K562 (cell line): ENCODE results near the gene CBLC. TPM values are rescaled to one million over a fixed set of nuclear protein-coding genes. Genes with fewer than 3 reads are reported as not detected.

Experiments
- ATAC-seq: fragments of 200-7000 bp; cut with Tn5 transposase; 3 replicates; pipeline ENCODE4 v1.9.1; 2020; ENCODE audit warnings: moderate library complexity
- BruUV-seq: library from RNA; stranded (reverse); fragments of 400-500 nt; replicated peaks from 2 replicates; lab custom pipeline; 2021; lab: Mats Ljungman, UMichigan
- CTCF ChIA-PET: fragments of 300-600 bp; formaldehyde crosslinking; extraction: SDS; loops from one replicate; lab custom pipeline; 2021; ENCODE audit warnings: low intra/inter-chr PET ratio; lab: Yijun Ruan, JAX
- POLR2A ChIA-PET: fragments of 300-600, 350-650 bp; sonication (Branson Sonifier 250); formaldehyde crosslinking; extraction: SDS; loops from one replicate; lab custom pipeline; 2021; ENCODE audit warnings: antibody characterized with exemption, inconsistent platforms; lab: Yijun Ruan, JAX
- DNase-seq, 4 experiments: peaks; one replicate each; pipeline versions ENCODE4 v3.0.0 to v3.0.0-alpha.2; 2011 to 2018; ENCODE audit warnings: low spot score in 3 of 4, mixed read lengths in 3 of 4; ENCODE audit errors: extremely low read depth in 1 of 4
- FAIRE-seq: peaks from 2 replicates; lab custom pipeline; 2011; peaks lifted over from hg19 to GRCh38; lab: Jason Lieb, UNC
- H2AFZ ChIP-seq: 2 replicates; pipeline ENCODE4 v1.6.0; 2011; ENCODE audit warnings: low read depth, low read length, control low read depth, inconsistent platforms
- H3K27ac ChIP-seq: fragments of 200-600 bp; 3 replicates; pipeline ENCODE4 v1.8.0; 2011; ENCODE audit warnings: low read depth, mild to moderate bottlenecking, control low read depth, inconsistent platforms, low read length, moderate library complexity, mixed read lengths; ENCODE audit errors: extremely low read depth
- H3K27me3 ChIP-seq, 2 experiments: fragments of 300-600 bp in 1 of 2; 2 replicates in 1 of 2; 3 replicates in 1 of 2; pipeline versions ENCODE4 v1.6.0 to v1.8.0; 2011; ENCODE audit warnings: inconsistent platforms in 2 of 2, low read length in 2 of 2, mild to moderate bottlenecking in 1 of 2, mixed read lengths in 1 of 2, moderate library complexity in 1 of 2; ENCODE audit not compliant: control insufficient read depth in 2 of 2, insufficient read depth in 2 of 2
- H3K36me3 ChIP-seq: fragments of 300-600 bp; 3 replicates; pipeline ENCODE4 v1.8.0; 2011; ENCODE audit warnings: mild to moderate bottlenecking, low read length, inconsistent platforms; ENCODE audit not compliant: control insufficient read depth, insufficient read depth
- H3K4me1 ChIP-seq, 2 experiments: fragments of 200-600 bp in 1 of 2; replicated peaks in 1 of 2; 2 replicates in 1 of 2; 3 replicates in 1 of 2; pipeline versions ENCODE4 v1.5.1 to v1.8.0; 2011; ENCODE audit warnings: inconsistent platforms in 2 of 2, low read length in 2 of 2, mild to moderate bottlenecking in 1 of 2, mixed read lengths in 1 of 2, moderate library complexity in 1 of 2; ENCODE audit not compliant: control insufficient read depth in 2 of 2, insufficient read depth in 2 of 2
- H3K4me2 ChIP-seq: 2 replicates; pipeline ENCODE4 v1.6.1; 2011; ENCODE audit warnings: low read length, control low read depth, inconsistent platforms, mixed read lengths; ENCODE audit not compliant: insufficient read depth
- H3K4me3 ChIP-seq: fragments of 200-600 bp; sonication (generic), shearing (Covaris generic); 2 replicates; pipeline ENCODE4 v1.5.1; 2016; ENCODE audit warnings: control low read depth, inconsistent platforms
- H3K79me2 ChIP-seq: fragments of 200-600 bp; 3 replicates; pipeline ENCODE4 v1.8.0; 2011; ENCODE audit warnings: low read length, inconsistent platforms; ENCODE audit not compliant: control insufficient read depth, insufficient read depth
- H3K9ac ChIP-seq, 2 experiments: 2 replicates each; pipeline versions ENCODE4 v1.6.0 to v1.6.1; 2011; ENCODE audit warnings: low read depth in 2 of 2, low read length in 2 of 2, control low read depth in 1 of 2, inconsistent platforms in 1 of 2, mild to moderate bottlenecking in 1 of 2, mixed read lengths in 1 of 2; ENCODE audit not compliant: insufficient read depth in 1 of 2
- H3K9me1 ChIP-seq: one replicate; pipeline ENCODE4 v1.6.0; 2011; ENCODE audit warnings: inconsistent platforms, mild to moderate bottlenecking, low read length, moderate library complexity; ENCODE audit not compliant: control insufficient read depth, insufficient read depth
- H3K9me3 ChIP-seq: replicated peaks from 2 replicates; pipeline ENCODE4 v1.5.1; 2011; ENCODE audit warnings: low read depth, low read length, inconsistent platforms; ENCODE audit not compliant: control insufficient read depth, insufficient read depth
- H4K20me1 ChIP-seq: replicated peaks from 2 replicates; pipeline ENCODE4 v1.6.1; 2011; ENCODE audit warnings: low read length, inconsistent platforms, mixed read lengths; ENCODE audit not compliant: control insufficient read depth, insufficient read depth
- ATF7 ChIP-seq: fragments of 450-650 bp; IDR thresholded peaks from 2 replicates; pipeline ENCODE4 v1.7.1; 2014; ENCODE audit warnings: mild to moderate bottlenecking, moderate library complexity
- BRD4 ChIP-seq: fragments of 200-600 bp; sonication (generic); IDR thresholded peaks from 2 replicates; pipeline ENCODE4 v1.6.1; 2017; ENCODE audit warnings: inconsistent platforms
- CBX3 ChIP-seq, 2 experiments: IDR thresholded peaks; 1 replicate in 1 of 2; 2 replicates in 1 of 2; pipeline ENCODE4 v1.6.1; 2012; ENCODE audit warnings: inconsistent platforms in 2 of 2, low read length in 2 of 2, borderline replicate concordance in 1 of 2, control low read depth in 1 of 2
- DACH1 ChIP-seq: fragments of 450-650 bp; IDR thresholded peaks from 2 replicates; pipeline ENCODE4 v1.6.1; 2018; ENCODE audit not compliant: partially characterized antibody
- ETV5 ChIP-seq: sonication (generic); formaldehyde crosslinking; IDR thresholded peaks from 2 replicates; pipeline ENCODE4 v1.4.0; 2020; ENCODE audit warnings: low read depth, mild to moderate bottlenecking, missing genetic modification reagents
- GABPA ChIP-seq: fragments of 200-800 bp; sonication (Bioruptor generic); conservative IDR thresholded peaks from 2 replicates; pipeline ENCODE4 v1.6.1; 2016; ENCODE audit warnings: low read depth, missing genetic modification characterization, missing compliant biosample characterization
- MEIS2 ChIP-seq: fragments of 450-650 bp; IDR thresholded peaks from 2 replicates; pipeline ENCODE4 v1.6.1; 2014; ENCODE audit warnings: mild to moderate bottlenecking; ENCODE audit not compliant: partially characterized antibody
- NCOA6 ChIP-seq: fragments of 450-650 bp; IDR thresholded peaks from 2 replicates; pipeline ENCODE4 v1.6.1; 2017; ENCODE audit warnings: mild to moderate bottlenecking
- NFE2L1 ChIP-seq: fragments of 450-650 bp; IDR thresholded peaks from 2 replicates; pipeline ENCODE4 v1.6.1; 2016; ENCODE audit warnings: missing genetic modification characterization, low read depth, mild to moderate bottlenecking, missing compliant biosample characterization, moderate library complexity, borderline replicate concordance
- PCBP2 ChIP-seq: fragments of 200-400 bp; formaldehyde crosslinking; IDR thresholded peaks from 2 replicates; pipeline ENCODE4 v1.6.1; 2018; ENCODE audit warnings: low read length, low read depth, mild to moderate bottlenecking, moderate library complexity; ENCODE audit not compliant: poor library complexity, severe bottlenecking
- RNF2 ChIP-seq: sonication (generic); IDR thresholded peaks from 2 replicates; pipeline ENCODE4 v1.6.1; 2016
- RUNX1 ChIP-seq: sonication (generic); IDR thresholded peaks from 2 replicates; pipeline ENCODE4 v1.6.1; 2016; ENCODE audit warnings: antibody characterized with exemption, low read depth
- SIX5 ChIP-seq, 2 experiments: IDR thresholded peaks; 2 replicates each; pipeline ENCODE4 v1.6.1; 2011; ENCODE audit warnings: low read length in 2 of 2, borderline replicate concordance in 1 of 2, low read depth in 1 of 2, mild to moderate bottlenecking in 1 of 2, moderate library complexity in 1 of 2; ENCODE audit not compliant: insufficient read depth in 1 of 2
- TCF3 ChIP-seq: sonication (generic); formaldehyde crosslinking; IDR thresholded peaks from 2 replicates; pipeline ENCODE4 v1.4.0; 2020; ENCODE audit warnings: mild to moderate bottlenecking, missing genetic modification reagents
- ZNF184 ChIP-seq: sonication (generic); formaldehyde crosslinking; IDR thresholded peaks from 2 replicates; pipeline ENCODE4 v1.5.0; 2020; ENCODE audit warnings: missing genetic modification reagents
- ZNF224 ChIP-seq: sonication (generic); formaldehyde crosslinking; IDR thresholded peaks from 2 replicates; pipeline ENCODE4 v1.8.0; 2022; ENCODE audit warnings: mild to moderate bottlenecking, missing genetic modification reagents
- ZNF277 ChIP-seq: fragments of 250-450 bp; sonication (Bioruptor Pico); IDR thresholded peaks from 2 replicates; pipeline ENCODE4 v1.8.0; 2022; ENCODE audit warnings: inconsistent platforms, mild to moderate bottlenecking, moderate library complexity, borderline replicate concordance
- WGBS: fragments of 100-300 bp; shearing (Covaris generic); methylation state at CpG from one replicate; pipeline ENCODE4 v1.1.6; 2016; ENCODE audit warnings: low coverage, mixed read lengths; ENCODE audit not compliant: insufficient coverage; ENCODE audit errors: missing lambda C conversion rate; 5-methylcytosine and 5-hydroxymethylcytosine counted together
- in situ Hi-C: fragments of 300-500 bp; cut with MboI; formaldehyde crosslinking; loops from 4 replicates; pipeline ENCODE4 v1.15.0; 2018; ENCODE audit warnings: inconsistent platforms, mixed read lengths
- intact Hi-C: fragments of 100-400 bp; cut with micrococcal nuclease; formaldehyde crosslinking; loops from 2 replicates; pipeline ENCODE4 v1.14.2; 2022
- polyA plus RNA-seq, 8 experiments: library from polyadenylated mRNA; depleted of rRNA in 4 of 8; stranded (reverse) in 5 of 8; unstranded in 3 of 8; fragments of >200 nt; fragmentation: Nextera tagmentation in 2 of 8; fragmentation: Illumina TruSeq in 1 of 8; extraction: Ambion mirVana in 2 of 8; extraction: Trizol in 1 of 8; gene quantifications; 2 replicates each; pipeline versions ENCODE4 v1.2.1 to v1.2.3, GENCODE V29; 2011 to 2014; ENCODE audit warnings: inconsistent platforms in 1 of 8, missing spikeins in 1 of 8
- total RNA-seq, 7 experiments: library from RNA; depleted of rRNA in 6 of 7; stranded (reverse); fragments of >200 nt in 6 of 7; fragmentation: Illumina TruSeq in 2 of 7; extraction: Trizol in 2 of 7; gene quantifications; 2 replicates each; pipeline versions ENCODE4 v1.2.1 to v1.2.3, GENCODE V29; 2011 to 2021; ENCODE audit warnings: low replicate concordance in 1 of 7
- TF ChIP-seq, protein P1 (sequence below): IDR thresholded peaks from 2 replicates; pipeline ENCODE4 v1.6.1; 2014; ENCODE audit warnings: antibody characterized with exemption
- TF ChIP-seq, protein P2 (sequence below): sonication (generic); formaldehyde crosslinking; IDR thresholded peaks from 2 replicates; pipeline ENCODE4 v1.8.1; 2023; ENCODE audit warnings: mild to moderate bottlenecking, missing genetic modification reagents, moderate library complexity

CBLC gene
- total and polyA plus RNA-seq, 9 of the 15 experiments (the other 6 are each of a cell fraction or from before 2014, with no cell fraction given), result 0.09 TPM; not detected in 8

- peaks cover 22 to 54% of the 10 kb centered on the region in 2 experiments for H3K4me1 ChIP-seq
- intact Hi-C loops, result no loop called here
- FAIRE-seq (peak; percentile 95), ATAC-seq (peak; percentile 88), DNase-seq (peak; percentile 86 to 94 (median 90))
- H3K27ac ChIP-seq, result peak overlapping the region; percentile 56; the same call in 1 of the 3 replicates
- H4K20me1 ChIP-seq, result no peaks in the 10 kb centered on the region
- ChIA-PET POLR2A (interaction anchor here (0.8 to 1.8 kb wide), 2 partner anchors 13 to 19 kb away, joined by 3 to 16 read pairs; no protein-coding TSS in a partner anchor), CTCF (no interaction called here)
- no peaks in the 10 kb centered on the region for H3K9me3 ChIP-seq
- H3K79me2 ChIP-seq, result no peaks in the 10 kb centered on the region
- in situ Hi-C loops, result no loop called here
- 0 out of 4 replicates have a peak overlapping the region, but pooled peaks of 1 of the 2 experiments have one; percentile 47 for H3K9ac ChIP-seq
- 9% methylated on average over 18 of the region's 18 CpGs for WGBS
- peak overlapping the region; percentile 24; the same call in 1 of the 2 replicates for H3K4me3 ChIP-seq
- BruUV-seq, result no TSS peak
- no peaks in the 10 kb centered on the region for H3K27me3 ChIP-seq
- H3K36me3 ChIP-seq, result no peaks in the 10 kb centered on the region
- H2AFZ ChIP-seq, result no peak overlapping the region
- H3K4me2 ChIP-seq, result peak overlapping the region; percentile 59
- H3K9me1 ChIP-seq, result no peaks in the 10 kb centered on the region
- TF ChIP-seq MEIS2 (peak; percentile 98), SIX5 (IDR thresholded peaks at IDR 0.05; ENCODE audit: borderline replicate concordance in 1 of 2, insufficient read depth in 1 of 2, low read depth in 1 of 2, low read length in 2 of 2) (no peak), ZNF277 (CRISPR knock-in tag) (no peak), DACH1 (peak; percentile 100), TCF3 (CRISPR knock-in tag) (peak; percentile 91), PCBP2 (no peak), BRD4 (no peak), ZNF184 (no peak), NCOA6 (no peak), RNF2 (peak; percentile 99), ZNF224 (CRISPR knock-in tag) (no peak), NFE2L1 (tag) (no peak), ETV5 (peak; percentile 98), RUNX1 (peak; percentile 100), CBX3 (IDR thresholded peaks at IDR 0.05; ENCODE audit: borderline replicate concordance in 1 of 2, low read length in 2 of 2) (peak in 1 of 2 experiments; percentile 29; a peak in 1 of 3 replicates), GABPA (tag) (peak; percentile 72), ATF7 (peak; percentile 88)
- TF ChIP-seq, protein P1, sequence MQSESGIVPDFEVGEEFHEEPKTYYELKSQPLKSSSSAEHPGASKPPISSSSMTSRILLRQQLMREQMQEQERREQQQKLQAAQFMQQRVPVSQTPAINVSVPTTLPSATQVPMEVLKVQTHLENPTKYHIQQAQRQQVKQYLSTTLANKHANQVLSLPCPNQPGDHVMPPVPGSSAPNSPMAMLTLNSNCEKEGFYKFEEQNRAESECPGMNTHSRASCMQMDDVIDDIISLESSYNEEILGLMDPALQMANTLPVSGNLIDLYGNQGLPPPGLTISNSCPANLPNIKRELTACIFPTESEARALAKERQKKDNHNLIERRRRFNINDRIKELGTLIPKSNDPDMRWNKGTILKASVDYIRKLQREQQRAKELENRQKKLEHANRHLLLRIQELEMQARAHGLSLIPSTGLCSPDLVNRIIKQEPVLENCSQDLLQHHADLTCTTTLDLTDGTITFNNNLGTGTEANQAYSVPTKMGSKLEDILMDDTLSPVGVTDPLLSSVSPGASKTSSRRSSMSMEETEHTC, result peak; percentile 82
- TF ChIP-seq, protein P2, sequence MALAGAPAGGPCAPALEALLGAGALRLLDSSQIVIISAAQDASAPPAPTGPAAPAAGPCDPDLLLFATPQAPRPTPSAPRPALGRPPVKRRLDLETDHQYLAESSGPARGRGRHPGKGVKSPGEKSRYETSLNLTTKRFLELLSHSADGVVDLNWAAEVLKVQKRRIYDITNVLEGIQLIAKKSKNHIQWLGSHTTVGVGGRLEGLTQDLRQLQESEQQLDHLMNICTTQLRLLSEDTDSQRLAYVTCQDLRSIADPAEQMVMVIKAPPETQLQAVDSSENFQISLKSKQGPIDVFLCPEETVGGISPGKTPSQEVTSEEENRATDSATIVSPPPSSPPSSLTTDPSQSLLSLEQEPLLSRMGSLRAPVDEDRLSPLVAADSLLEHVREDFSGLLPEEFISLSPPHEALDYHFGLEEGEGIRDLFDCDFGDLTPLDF, result 0 out of 2 replicates have a peak, but pooled peaks have one; percentile 50
These were observed 24.7 kb upstream of the CBLC start for GRCh38 chr19:44752816-44753625.
